NCI-H69 (cell line): ENCODE measurements around the gene PYGM.

ENCODE experiments used
- DNase-seq: peaks from one replicate; lab custom pipeline; 2025; lab: John Stamatoyannopoulos, UW

Gene PYGM

DNA sequence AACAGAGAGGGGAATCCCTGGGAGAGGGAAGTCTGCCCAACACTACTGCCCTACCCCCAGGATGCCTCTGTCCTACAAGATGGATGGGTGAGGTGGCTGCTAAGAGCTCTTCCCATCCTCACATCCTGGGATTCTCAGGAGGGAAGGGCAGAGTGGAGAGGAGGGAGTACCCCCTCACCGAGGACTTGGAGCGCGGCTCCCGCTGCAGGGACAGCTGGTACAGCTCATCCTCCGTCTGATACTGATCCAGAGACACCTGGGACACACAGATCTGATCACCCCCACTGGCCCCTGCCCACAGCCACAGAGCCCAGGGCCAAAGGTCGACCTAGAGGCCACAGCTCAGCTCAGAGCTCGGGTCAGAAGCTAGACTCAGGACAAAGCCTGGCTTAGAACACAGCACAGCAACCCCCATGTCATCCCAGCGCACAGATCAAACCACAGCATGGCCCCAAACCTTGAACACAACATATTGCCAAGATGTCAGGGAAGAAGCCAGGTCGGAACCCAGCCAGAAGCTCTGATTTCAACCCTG, 24.0 kb downstream of the PYGM start:
- DNase-seq, result no peak

GRCh38 chr11:64734811-64735724, 24.7 kb downstream of the PYGM start:
- DNase-seq, result no peak

DNA sequence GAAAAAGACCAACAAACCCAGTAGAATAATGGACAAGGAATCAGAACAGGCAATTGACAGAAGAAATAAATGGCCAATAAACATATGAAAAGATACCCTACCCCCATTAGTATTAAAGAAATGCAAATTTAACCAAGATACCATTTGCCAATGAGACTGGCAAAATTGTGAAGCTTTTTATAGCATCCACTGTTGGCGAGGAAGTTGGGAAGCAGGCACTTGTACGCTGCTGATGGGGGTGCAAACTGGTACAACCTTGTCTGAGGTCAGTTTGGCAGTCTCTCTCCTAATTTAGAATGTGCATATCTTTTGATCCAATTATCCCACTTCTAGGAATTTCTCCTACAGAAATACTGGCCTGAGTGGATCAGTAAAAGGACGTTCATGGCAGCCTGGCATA, 28.2 kb downstream of the PYGM start:
- no peak for DNase-seq

- DNase-seq, result peak; percentile 55
Observed at GRCh38 chr11:64729851-64730382, 29.9 kb downstream of the PYGM start.

DNA sequence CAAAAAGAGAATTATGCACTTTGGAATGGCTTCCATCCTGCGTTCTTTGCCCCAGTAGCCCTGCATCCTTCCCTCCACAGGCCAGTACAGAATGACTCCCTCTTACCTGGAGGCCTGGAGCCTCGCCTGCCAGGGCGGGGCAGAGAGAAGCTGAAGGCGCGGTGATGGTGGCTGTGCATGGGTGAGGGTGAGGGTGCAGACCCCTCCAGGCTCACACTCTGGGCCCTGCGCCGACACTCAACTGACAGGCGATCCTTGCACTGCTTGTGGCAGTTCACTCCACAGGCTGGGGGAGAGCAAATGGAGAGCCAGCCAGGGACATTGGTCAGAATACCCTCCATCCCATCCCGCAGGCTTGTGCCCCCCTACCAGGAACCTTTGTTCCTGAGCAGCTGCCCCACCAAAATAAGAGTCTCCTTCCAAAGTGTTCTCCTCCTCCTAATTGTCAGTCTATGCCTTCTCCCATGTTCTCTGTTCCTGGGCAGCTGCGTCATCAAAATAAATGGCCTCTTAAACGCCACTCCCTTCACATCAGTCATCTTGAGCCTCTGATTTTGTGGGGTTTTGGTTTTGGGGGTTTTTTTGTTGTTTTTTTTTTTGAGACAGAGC, 30.9 kb downstream of the PYGM start:
- no peak for DNase-seq

GRCh38 chr11:64726867-64727530, 32.8 kb downstream of the PYGM start:
- DNase-seq, result no peak

DNA sequence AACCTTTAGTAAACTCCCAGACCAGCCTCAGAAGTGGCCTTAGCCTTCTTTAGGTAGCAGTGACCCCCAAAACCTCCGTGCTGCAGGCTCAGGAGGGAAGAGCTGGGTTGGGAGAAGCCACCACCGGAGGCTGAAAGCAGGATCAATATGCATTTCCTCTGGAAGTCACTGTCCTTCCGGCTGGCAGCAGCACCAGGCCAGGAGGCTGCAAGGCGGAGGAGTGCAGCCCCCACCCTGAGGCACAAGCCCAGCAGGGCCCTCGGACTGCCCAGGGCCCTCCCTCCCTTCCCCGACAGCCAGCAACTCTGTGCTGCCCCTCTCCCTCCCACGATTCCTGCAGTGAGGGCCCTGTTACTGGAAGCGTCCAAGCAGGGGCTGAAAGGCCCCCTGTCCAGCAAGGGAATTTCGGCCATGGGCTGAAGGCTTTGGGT, 33.5 kb downstream of the PYGM start:
- DNase-seq, result peak; percentile 28

- no peak for DNase-seq
Observed at GRCh38 chr11:64724863-64725532, 34.8 kb downstream of the PYGM start.

DNA sequence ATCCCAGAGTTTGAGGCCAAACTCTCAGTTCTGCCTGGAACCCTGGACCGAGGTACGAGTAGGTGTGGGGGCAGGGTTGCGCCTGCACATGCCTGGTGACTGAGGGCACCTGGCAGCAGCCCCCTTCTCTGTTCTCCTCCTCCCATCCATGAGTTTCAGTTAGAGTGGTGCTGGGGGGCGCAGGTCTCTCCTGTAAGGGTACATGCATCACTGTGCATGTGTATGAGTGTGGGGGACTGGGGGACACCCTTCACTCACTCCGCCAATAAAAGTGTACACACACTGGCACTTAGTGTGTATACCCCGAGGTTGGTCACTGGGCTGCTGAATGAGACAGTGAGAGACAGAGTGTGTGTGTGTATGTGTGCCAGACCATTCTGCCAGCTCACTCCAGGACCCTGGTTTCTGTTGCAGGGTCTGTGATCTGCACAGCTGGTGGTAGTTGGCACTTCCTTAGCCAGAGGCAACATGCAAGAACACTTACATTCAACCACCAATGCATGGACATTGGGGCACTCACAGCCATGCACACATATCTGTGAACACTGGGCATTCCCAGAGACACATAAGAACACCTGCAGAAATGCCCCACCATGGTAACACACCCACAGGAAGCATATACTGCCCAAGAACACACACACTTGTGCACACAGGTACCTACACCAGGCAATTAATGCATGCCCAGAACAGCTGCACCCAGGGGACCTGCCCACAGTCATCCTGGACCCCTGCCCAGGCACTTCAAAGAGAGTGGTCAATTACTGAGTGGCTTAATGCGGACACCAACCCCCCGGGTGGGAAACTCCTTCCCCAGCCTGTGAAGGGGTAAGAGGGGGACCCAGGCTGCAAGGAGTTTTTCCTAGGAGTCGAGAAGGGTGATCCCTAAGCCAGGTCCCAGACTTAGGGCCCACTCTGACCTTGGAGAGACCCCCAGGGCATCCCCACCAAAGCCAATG, 35.6 kb downstream of the PYGM start:
- DNase-seq, result peak; percentile 44

DNA sequence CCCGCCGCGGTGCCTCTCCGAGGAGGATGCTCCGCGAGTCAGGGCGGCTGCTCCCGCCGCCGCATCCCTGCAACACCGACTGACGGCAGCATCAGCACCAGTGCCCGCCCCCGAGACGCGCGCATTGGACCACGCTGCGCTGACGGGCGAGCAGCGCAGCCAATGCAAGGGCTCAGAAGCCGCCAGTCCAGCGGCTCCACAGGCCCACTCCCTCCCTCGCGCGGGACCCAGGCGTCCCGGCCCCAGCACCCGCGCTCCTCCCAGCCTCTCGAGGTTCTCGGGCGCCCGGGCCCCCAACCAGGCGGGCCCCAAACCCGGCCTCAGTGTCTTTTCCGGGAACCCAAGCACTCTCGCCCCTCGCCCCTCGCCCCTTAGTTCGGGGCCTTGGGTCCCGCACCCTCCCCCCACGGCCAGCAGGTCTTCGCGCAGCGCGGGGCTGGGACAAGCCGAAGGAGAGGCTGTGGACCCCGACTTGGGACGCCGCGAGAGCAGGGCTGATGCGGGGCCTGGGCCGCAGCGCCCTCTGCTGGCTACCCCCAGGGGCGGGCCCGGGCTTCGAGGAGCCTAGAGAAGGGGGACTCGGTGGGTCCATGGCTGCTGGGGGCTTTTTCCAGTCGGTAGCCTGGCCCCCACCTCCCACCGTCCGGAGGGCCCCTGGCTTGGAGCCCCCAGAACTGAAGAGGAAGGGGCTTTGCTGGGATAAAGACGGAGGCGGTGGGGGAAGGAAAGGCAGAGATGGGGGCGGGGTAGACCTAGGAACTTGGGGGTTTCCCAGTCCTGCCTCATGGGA, 36.5 kb downstream of the PYGM start, which contains the start of gene NRXN2:
NRXN2 (minus strand) TSS at position 81 of the 790 bp plus-strand sequence. CDS start 9,498 bp downstream, outside the sequence.
- peak; percentile 94 for DNase-seq

- DNase-seq, result no peak
Observed at GRCh38 chr11:64722141-64723065, 37.4 kb downstream of the PYGM start.

DNA sequence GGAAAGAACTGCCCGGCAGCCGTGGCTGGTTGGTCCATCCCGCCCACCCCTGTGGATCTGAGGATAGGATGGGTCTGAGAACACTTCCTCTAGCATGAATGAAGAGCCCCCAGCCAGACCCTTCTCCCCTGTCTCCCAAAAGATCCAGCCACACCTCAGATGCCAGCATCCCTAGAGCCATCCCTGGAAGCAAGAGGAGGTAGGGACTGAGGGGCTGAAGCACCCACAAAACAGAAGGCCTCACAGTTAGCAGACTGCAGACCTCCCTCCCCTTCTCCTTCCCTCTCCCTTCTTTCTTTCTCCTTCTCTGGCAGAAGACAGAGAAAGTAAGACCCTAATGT, 38.4 kb downstream of the PYGM start:
- DNase-seq, result no peak

DNA sequence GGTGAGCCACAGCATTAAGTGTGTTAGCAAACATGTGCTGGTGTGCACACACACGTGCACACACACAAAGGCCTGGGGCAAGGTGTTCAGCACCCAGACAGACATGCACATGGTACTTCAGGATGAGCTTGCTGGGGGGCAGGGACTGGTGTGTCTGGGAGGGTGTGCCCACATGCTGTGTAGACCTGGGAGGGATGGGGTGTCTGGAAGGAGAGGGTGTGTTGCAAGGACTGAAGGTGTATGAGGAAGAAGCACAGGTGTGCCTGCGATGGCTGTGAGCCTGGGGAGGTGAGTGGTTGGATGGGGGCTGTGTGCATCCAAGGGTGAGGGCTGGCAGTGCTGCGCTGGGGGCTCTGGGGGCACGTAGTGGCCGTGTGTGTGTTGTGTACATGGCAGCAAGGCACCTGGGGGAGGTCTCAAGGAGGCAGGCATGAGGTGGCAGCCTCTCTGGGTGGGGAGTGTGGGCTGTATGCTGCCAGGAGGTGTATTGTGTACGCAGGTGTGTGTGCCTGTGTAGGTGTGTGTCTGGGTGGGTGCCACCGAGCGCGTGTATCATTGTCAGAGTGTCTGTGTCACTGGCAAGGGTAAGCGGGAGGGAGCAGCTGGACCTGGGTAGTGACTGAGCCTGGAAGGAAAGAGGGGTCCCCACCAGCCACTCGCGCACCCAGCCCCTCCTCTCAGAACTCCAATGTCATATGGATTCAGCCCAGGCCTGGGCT, 39.0 kb downstream of the PYGM start:
- no peak for DNase-seq

DNA sequence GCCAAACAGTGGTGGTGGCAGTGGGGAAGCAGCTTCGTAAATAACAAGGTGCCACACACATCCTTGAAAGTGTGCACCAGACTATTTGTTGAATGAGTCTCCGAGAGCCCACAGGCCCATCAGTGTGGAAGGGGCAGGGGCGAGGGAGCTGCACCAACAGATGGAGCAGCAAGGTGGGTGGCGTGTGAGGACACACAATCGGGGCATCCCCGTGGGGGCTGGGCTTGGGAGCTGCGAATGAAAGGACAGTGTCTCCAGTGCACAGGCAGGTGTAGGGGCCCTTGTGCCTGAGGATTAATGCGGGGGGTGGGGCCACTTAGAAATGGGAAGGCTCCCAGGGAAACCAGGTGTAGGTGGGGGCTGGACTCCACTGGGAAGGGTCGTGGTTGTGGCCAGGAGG, 39.6 kb downstream of the PYGM start:
- DNase-seq, result no peak

DNA sequence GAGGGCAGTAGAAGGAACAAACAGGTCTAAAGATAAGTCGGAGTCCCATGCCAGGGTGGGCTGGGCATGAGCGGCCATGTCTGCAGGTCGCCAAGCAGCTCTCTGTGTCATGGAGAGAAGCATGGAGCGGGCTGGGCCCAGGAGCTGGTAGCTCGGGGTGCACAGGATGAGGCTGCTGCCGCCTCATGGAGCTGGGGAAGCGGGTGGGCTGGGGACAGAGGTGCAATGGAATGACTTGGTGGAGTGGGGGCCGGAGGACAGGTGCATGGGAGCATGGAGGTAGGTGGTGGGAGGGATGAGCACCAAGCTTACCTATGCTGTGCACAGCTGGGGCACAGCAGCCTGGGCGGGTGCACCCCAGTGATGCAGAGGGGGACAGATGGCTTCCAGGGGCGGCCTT, 40.4 kb downstream of the PYGM start:
- no peak for DNase-seq

- no peak for DNase-seq
Observed at GRCh38 chr11:64718780-64719124, 41.0 kb downstream of the PYGM start.

DNA sequence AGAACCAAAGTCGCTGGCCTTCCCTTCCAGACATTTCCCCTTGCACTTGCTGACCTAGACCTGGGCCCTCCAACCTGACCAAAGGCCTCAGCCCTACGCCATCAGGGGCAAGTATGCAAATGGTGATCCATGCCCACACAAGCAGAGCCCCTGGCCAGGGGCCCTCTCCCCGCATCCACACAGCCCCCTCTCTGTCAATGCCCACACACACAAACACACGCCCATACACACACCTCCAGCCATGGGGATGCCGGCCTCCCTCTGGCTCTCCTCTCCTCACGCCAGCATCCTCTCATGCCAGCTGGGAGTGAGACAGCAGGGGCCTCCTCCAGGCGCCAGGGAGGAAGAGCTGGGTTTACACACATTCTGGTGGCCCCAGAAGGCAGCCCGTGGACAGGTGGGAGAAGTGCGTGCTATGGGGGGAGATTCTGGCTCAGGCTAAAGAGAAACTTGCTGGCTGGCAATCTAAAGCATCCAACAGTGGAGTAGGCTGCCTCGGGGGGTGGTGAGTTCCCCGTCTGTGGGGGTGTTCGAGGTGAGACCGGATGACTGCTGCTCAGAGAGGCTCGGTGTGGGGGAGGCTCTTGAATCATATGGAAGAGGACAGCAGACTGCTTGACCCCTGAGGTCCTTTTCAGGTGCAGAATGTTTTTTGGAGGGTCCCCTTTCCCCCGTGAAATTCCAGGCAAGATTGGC, 41.5 kb downstream of the PYGM start:
- peak; percentile 26 for DNase-seq

GRCh38 chr11:64717268-64717578, 42.6 kb downstream of the PYGM start:
- no peak for DNase-seq
